OCI-M1 (cell line): ENCODE measurements around the gene CTDSPL.
"Not testable (repeated sequence)": the region's sequence is repeated elsewhere in the genome, so short reads cannot be mapped to it uniquely, and the experiment has no call there.

ENCODE experiments used
- DNase-seq: peaks from one replicate; lab custom pipeline; 2025; lab: John Stamatoyannopoulos, UW

Gene CTDSPL, protein sequence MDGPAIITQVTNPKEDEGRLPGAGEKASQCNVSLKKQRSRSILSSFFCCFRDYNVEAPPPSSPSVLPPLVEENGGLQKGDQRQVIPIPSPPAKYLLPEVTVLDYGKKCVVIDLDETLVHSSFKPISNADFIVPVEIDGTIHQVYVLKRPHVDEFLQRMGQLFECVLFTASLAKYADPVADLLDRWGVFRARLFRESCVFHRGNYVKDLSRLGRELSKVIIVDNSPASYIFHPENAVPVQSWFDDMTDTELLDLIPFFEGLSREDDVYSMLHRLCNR

DNA sequence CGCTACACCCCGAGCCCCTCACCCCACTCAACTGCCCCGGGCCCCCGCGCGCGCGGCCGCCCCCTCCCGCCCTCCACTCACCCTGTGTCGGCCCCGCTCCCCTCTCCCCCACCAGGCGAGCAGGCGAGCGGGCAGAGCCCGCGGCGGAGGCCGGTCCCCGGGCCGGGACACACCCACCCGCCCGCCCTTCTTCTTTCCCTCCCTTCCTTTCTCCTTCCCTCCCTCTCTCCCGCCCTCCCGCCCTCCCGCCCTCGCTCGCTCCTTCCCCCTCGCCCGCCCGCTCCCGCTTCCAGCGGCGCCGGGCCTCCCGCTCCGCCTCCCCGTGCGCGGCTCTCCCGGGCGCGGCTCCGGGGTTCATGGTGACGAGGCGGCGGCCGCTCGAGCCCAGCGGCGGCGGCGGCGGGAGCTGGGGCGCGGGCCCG is at the start of gene CTDSPL:
CTDSPL (plus strand) TSS at position 261 of the 422 bp plus-strand sequence. CDS start 320 bp downstream, outside the sequence.
- DNase-seq: no peak

DNA sequence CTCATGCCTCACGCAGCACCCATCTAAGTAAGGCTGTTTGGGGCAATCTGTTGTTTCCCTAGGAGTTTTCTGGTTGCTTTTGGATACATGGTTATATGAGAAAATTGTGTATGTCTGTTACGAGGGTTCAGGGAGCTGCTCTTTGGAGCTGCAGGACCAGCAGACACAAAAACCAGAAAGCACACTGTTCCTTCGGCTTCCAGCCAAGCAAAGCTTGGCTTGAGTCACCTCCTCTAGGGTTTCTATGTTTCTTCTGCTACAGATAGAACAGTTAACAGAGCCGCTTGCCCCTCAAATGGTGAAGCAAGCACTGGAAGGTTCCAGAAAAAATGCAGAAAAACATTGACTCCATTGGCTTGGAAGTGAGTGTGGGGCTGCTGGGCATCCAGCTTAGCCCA is 49.2 kb upstream of the CTDSPL start:
- DNase-seq: no peak

DNA sequence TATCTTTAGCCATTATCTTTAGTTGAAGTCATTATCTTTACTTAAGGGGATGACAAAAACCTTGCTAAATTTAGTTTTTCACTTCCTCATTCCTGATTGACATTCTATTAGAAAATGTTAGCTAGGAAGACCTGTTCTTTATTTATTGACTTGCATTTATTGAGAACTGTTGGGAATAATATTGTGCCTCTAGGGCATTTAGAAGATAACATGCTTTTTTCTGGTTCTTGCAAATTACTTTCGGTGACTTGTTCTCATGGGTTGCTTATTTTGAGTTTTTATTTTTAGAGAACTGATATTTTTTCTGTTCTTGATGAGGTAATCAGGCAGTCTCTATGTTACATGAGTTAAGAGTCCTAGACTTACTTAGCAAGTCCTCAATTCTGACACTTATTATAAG is 48.3 kb upstream of the CTDSPL start:
- DNase-seq: no peak

DNA sequence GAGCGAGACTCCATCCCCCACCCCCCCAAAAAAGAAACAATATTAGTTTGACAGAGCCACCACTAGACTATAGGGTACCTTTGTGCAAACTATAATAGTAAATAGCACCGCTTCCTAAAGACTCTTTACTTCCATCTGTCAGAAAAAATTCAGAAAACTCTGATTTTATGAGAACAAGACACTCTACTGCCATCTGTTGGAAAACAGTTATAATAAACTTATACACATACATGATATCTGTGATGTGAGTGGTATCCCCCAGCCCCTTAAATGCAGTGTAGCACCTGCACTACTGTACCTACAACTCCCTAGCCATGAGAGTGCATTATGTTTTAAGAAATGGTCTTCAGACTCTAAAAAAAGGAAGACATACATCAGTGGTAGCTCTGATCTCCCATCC is 47.1 kb upstream of the CTDSPL start:
- peak; percentile 41 for DNase-seq

DNA sequence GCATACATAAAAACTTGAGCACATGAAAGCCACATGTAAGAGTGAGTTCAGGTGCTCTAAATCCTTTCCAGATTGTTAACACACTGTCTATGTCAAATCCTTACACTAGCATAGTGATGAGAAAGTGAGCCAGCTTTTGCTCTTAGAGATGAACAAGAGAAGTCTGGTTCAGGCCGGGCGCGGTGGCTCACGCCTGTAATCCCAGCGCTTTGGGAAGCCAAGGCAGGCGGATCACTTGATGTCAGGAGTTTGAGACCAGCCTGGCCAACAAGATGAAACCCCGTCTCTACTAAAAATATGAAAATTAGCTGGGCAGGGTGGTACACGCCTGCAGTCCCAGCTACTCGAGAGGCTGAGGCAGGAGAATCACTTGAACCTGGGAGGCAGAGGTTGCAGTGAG is 46.5 kb upstream of the CTDSPL start:
- not testable (repeated sequence) for DNase-seq

DNA sequence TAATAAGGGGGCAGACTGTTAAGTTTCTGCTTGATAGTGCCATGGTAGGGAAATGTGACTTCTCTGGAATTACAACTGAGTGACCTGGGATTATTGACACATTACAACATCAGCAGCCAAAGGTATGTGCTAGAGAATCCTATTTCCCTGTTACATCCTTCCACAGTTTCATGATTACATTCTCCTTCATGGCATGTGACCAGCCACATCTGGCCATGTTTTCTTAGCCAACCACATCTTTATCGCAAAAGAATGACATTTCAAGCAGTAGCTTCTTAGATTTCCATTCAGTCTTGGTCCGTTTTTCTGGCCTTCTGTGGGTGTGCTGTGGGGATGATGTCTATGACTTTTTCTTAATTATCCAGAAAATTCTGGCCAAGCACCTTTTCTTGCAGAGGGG is 45.4 kb upstream of the CTDSPL start:
- DNase-seq: no peak

DNA sequence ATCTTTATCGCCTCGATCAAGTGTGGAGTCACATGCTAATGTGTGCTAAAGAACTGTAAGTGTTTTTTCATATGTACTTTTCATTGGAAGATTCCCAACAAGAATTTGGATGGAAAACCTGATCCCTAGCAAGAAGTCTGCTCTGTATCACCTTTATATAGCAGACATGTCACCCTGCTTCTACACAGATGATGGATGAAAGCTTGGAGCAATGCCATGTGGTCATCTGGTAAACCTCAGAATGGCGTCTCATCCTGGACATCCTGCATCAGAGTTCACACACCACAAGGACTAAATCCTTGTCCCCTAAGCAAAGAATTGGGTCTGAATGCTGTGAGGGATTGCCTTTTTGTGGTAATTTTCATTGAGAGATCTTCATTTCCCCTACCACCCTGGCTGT is 42.1 kb upstream of the CTDSPL start:
- no peak for DNase-seq

DNA sequence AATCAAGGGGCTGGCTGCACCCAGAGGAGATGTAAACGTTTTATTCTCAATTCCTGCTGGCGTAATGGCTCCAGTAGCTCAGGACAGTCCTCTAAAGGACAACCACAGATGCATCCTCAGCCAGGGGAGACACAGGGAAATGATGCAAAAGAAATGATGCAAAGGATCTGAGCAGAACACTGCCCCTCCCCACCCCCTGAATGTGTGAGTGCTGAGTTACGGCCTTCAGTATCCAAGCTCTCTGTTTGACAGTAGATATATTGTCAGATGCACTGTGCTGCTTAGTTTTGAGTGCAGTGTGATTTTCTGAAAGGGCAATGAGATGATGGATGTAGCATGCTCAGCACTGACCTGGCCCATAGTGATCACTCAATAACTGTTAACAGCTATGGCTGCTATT is 41.4 kb upstream of the CTDSPL start:
- DNase-seq: no peak

DNA sequence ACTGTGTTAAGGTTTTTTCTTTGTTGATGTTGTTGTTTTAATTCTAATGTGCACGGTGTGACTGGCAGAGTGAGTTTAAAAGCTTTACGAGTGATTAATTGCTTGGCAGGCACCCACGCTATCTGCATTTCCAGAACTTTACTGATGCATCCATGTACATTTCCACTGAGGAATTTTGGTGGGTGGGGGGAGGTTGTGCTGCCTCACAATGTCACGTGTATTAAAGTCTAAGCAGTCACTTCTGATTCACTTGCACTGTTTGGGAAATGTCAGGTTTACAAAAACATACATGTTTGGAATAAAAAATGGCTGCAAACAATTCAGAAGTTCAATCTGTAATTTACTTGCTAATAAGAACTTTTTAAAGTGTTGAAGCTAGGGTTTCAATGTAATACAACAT is 38.5 kb upstream of the CTDSPL start:
- no peak for DNase-seq

DNA sequence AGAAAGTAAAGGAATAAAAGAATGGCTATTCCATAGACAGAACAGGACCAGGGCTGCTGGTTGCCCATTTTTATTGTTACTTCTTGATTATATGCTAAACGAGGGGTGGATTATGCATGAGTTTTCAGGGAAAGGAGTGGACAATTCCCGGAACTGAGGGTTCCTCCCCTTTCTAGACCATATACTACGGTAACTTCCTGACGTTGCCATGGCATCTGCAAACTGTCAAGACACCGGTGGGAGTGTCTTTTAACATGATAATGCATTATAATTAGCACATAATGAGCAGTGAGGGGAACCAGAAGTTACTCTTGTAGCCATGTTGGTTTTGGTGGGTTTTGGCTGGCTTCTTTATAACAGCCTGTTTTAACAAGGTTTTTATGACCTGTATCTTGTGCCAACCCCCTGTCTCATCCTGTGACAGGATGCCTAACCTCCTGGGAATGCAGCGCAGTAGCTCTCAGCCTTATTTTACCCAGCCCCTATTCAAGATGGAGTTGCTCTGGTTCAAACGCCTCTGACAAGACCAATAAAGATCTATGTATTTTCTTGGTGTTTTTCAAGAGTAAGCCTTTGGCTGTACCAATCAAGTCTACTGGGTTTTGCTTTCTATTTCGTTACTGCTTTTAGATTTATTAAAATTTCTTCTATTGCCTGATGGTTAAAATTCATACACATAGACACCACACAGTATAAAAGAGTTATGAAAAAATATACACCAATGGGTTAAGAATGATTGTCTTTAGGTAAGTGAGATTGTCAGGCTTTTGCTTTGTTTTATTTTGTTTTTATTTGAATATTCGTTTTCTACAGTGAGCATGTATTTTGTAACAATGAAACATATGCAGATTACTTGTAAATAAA is 37.4 kb upstream of the CTDSPL start:
- peak; percentile 40 for DNase-seq

DNA sequence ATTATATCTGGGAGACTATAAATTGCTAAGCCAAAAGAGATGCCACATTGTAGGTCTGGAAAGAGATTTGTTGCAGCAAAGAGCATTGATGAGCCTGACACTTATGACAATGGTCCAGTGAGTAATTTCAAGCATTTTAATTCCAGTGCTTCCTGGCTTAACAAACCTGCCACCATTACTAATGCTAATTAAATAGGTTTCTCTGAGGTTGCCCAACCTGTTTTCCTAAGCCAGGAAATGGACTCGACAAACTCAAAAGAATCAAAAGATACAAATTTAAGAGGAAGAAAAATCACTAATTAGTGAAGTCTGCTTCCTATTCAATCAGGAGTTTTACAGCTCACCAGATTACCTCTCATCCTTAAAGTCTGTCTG is 36.7 kb upstream of the CTDSPL start:
- no peak for DNase-seq

DNA sequence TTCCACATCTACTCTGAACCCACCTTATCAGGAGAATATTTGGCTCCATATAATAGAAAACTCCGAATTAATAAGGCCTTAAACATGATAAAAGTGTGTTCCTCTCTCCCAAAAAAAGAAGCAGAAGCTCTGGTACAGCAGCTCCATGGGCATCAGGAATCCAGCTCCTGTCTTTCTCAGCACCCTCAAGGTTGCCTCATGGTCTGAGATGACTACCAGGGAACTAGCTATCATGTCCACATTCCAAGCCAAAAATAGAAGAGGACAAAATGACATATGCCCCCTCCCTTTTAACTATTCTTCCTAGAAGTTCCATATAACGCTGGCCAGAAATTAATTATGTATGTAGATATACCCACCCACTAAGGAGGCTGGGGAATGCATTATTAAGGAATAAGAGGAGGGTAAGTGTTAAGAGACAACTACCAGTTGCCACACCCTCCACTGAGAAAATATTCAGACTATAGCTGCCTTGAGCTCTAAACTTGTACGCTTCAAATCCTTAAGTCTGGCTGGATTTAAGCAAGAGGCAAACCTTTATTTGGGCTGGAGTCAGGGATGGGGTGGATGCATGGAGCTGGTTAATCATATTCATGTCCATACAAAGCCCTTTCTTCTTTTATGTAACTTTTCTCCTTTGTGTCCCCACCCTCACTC is 35.8 kb upstream of the CTDSPL start:
- DNase-seq: no peak

DNA sequence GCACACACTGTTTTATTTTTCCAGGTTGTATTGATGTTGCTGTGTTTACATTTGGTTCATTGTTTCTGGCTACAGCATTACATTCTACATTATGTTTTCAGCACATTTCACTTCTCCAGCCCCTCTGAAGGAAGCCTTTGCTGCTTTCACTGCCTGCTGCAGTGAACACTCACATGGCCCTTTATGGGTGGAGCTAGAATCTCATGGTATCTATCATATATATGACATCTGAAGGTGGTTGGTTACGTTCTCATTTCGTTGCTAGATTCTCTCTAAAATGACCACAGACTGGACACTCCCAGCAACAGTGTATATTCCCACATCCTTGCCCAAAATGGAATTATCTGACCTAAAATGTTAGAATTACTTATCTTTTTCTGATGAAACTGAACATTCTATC is 35.2 kb upstream of the CTDSPL start:
- DNase-seq: no peak

DNA sequence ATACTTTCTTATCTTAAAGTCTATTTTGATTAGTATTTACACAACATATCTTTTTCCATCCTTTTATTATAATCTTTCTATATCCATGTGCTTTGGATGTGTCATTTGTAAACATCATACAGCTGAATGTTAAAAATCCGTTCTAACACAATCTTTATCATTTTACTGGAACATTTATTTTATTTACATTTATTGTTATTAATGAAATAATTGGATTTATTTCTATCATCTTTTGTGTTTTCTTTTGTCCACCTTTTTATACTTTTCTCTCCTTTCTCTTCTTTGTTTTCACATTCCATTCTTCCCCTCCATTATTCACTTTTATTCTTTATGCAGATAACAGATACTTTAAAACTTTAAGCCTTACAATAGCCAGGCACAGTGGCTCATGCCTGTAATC is 34.7 kb upstream of the CTDSPL start:
- no peak for DNase-seq

DNA sequence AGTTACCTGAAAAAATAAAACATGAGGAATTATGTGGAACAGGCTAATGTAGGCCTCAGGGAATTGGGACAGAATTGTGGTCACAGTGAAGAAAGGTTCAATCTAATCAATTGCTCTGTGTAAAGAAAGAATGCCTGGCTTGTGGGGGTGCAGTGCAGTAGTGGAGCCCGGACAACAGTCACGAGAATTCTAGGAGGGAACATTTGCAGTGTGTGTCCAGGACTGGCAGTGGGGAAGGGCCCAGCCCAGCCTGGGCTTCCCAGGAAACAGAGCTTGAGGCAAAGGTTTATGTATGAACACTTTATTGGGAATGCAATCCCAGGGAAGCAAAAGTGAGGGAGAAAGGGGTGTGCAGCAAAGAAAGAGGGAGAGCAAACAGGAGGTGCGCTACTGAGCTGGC is 29.2 kb upstream of the CTDSPL start:
- DNase-seq: no peak

DNA sequence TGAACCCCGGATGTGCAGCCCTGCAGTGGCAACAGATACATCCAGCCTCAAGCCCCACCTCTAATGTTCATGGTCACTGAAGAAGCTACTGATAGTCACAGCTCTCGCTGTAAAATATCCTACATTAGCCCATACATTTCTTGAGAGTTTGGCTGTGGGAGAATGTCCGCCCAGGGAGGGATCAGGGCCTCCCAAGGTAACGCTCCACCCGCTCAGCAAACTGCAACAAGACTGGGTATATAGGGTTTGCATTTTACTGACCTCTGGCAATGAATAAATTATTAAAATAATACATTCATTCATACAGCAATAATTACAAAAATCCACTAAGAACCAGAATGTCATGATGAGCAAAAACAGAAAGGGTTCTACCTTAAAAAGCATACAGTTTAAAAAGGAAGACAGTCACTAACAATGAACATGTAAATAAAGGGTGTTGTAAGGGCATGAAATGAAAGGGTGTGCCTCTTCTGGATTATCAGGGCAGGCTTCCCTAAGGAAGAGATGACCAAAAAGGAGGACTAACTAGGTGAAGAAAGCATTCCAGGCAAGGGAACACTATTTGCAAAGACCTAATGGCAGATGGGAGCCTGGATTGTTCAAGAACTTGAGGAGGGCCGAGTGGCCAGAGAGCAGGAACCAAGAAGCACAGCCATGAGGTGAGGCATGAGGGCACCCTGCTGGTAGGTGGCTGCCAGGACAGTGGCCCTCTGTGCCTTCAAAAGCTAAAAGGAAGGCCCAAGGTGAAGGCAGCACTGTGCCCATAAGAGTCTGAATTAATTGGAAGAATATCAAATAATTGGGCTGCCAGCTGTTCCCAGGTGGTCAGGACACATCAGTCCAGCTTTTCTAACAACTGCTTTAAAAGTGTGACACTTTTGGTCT is 28.1 kb upstream of the CTDSPL start:
- DNase-seq: no peak

DNA sequence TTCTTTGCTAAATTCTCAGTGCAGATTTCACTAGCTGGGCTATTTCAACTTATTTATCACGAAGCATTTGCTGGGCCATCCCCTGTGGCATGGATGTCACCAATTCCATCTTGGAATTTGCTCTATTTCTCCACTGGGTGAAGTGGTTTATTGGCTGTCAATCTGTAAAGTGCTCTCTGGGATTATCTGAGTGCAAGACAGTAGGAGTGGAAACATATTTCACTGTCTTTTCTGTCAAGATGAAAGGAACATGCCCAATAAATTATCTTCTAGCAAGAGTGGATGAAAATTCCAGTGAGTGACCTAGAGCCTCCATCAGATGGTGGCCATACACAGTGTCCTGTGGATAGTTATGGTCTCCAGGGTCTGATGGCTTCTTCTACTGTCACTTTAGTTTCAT is 25.1 kb upstream of the CTDSPL start:
- DNase-seq: no peak

DNA sequence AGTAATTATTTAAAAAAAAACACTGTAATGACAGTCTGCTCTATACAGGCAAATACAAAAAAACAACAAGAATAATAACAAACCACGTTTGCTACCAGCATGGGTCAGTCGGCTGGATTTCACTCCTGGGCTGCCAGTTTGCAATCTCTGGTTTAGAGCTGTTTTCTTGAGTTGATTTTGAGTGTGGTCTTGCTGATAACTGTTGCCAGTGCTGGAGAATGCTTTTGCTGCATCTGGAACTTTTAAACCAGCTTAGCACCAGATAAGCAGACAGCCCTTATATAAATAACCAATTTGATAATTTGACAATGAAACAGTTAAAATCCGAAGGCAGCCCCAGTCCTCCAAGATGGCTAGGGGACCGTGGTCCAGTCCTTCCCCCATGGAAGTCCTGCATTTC is 14.0 kb upstream of the CTDSPL start:
- DNase-seq: no peak

DNA sequence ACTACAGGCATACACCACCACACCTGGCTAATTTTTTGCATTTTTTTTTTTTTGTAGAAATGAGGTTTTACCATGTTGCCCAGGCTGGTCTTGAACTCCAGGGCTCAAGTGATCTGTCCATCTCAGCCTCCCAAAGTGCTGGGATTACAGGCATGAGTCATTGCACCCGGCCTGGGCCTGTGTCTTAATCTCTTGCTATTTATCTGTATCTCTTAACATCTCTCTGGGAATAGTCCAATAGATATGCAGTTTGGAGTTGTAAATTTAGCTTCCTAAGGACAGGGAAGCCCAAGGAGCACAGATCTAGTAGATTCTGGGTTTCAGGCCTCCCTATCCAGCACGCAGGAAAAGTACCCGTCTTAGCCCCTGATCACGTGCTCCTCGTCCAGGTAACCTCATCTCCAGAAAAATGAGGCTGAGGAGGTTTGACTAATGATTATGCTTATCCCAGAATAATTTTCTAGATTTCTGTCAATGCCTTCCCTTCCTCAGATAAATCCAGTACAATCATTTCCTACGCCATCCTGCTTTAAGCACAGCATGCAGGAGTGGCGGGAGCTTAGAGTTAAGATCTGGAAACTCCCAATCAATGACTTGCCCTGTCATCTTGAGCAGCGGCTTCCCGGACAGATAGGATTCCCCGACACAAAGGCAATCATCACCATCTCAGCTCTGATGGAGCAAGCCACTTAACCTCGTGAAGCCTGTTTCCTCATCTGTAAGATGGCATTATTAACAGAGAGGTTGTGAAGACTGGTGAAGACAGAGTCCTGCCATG is 12.3 kb upstream of the CTDSPL start:
- no peak for DNase-seq

DNA sequence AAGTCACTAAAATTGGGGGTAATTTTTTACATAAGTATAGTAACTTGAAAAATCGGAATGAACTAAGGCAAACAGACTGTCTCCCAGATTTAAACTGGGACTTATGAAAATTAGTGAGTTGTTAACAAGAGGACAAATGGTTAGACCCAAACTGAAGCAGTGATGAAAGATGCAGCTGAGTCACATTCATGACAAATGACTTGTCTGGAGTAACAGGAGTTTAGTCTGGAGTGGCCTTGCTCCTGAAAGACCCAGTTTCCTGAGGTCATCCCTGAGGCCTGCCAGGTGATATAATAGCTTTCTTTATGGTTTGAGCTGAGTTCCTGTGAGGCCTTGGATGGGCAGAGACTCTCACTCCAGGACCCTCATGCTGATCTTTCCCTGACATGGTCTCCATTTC is 9.6 kb upstream of the CTDSPL start:
- DNase-seq: no peak

DNA sequence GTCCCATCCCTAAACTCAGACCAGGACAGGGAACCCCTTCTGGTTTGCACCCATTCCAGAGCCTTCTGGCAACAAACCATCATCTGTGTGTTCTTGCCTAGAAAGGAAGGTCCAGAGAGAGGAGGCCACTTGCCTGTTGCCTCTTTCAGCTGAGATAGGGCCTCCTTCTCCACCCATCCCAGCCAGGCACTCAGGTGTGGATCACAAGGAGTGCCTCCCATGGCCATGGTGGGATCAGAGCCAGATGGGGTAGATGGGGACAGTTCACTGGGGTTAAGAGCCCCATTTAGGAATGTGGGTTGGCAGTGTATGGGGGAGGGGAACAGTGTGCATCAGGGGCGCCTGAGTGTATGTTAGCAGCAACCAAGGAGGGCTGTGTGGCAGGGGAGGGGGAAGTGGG is 8.9 kb upstream of the CTDSPL start:
- DNase-seq: no peak
